SU-DHL-6 (cell line): ENCODE results near the gene DNAJB4.

Experiments used
- EZH2phosphoT487 ChIP-seq: fragments of 200-600 bp; sonication (generic), shearing (Covaris generic); conservative IDR thresholded peaks from 2 replicates; pipeline ENCODE4 v1.6.1; 2018; ENCODE audit warnings: mild to moderate bottlenecking, antibody characterized with exemption, low read length, moderate library complexity, mixed read lengths
- TF ChIP-seq, protein P1 (sequence below): fragments of 200-600 bp; sonication (generic); IDR thresholded peaks from one replicate; pipeline ENCODE4 v1.5.1; 2017; ENCODE audit warnings: antibody characterized with exemption, mild to moderate bottlenecking, low read length, moderate library complexity; ENCODE audit not compliant: insufficient read depth, poor library complexity, severe bottlenecking

DNA sequence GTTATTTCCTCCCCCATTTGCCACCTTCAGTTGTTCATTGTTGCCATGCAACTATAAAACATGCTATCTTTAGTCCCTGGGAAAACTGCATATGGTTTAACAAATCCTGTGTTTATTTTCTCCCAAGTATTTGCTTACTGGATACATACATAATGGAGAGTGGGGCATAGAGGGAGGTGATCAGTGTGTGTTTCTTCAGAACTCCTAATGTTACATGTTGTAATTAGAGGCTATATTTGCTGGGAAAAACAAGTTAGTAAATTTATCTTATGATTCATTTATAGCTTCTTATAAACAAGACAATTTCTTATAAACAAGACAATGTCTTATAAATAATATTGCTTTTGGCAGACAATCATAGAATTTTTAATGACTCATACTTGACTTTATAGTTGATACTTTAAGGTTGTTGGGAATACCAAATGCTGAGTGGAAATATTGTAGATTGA, 33.8 kb downstream of the DNAJB4 start:
- no peak for TF ChIP-seq EZH2phosphoT487
- TF ChIP-seq, protein P1, sequence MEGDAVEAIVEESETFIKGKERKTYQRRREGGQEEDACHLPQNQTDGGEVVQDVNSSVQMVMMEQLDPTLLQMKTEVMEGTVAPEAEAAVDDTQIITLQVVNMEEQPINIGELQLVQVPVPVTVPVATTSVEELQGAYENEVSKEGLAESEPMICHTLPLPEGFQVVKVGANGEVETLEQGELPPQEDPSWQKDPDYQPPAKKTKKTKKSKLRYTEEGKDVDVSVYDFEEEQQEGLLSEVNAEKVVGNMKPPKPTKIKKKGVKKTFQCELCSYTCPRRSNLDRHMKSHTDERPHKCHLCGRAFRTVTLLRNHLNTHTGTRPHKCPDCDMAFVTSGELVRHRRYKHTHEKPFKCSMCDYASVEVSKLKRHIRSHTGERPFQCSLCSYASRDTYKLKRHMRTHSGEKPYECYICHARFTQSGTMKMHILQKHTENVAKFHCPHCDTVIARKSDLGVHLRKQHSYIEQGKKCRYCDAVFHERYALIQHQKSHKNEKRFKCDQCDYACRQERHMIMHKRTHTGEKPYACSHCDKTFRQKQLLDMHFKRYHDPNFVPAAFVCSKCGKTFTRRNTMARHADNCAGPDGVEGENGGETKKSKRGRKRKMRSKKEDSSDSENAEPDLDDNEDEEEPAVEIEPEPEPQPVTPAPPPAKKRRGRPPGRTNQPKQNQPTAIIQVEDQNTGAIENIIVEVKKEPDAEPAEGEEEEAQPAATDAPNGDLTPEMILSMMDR: no peak
